HG03064 (cell line): ENCODE measurements around the gene ERMN.

Experiments used
- ATAC-seq: cut with Tn5 transposase; IDR thresholded peaks from one replicate; pipeline ENCODE4 v1.9.1; 2021; ENCODE audit warnings: low read depth; ENCODE audit not compliant: unreplicated experiment

ERMN gene

DNA sequence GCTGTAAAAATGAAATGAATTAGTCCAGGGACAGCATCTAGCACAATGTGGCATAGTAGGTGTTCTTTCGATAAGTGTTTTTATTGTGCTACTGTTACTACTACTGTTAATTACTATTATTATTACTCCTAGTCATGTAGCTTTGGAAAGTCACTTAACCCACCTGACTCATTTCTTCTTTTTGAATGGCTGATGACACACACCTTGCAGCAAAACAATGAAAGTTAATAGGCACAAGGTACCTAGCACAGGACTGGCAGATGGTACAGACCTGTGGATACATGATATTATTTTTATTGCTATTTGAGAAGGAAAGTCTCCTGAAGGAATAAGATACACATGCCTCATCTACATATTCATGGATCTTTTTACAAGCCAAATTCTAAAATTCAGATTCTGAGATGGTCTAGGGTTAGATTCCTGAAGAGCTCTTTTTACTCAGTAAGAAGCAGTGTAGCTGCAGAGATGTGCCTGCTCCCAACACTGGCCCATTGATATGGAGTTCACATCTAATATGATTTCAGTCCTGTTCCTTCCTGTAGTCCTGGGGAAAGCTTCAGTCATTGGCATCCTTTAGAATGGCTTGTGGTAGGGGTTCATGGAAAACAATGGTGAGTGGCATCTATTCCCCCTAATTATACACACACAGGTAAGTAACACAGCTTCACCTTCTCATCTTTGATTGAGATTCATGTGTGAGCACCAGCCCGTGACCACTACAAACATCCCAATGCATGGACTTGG, 7.9 kb upstream of the ERMN start:
- no peak for ATAC-seq

DNA sequence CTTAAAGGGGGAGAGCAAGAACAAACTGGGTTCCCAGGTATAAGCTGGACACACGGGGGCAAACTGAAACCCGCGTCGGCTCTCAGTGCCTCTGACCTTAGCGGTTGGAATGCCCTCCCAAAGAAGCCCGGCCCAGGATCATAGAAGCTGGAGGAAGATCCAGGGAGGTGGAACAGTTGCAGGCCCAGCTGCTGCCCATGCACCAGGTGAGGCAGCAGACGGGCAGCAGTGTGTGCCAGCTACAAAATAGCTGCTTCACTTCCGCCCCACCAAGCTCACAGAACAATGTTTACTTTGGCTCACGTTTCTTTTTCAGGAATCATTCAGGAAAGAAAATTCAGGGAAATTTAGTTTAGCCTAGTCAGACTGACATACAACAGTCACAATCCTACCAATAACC, 3.9 kb upstream of the ERMN start:
- no peak for ATAC-seq

DNA sequence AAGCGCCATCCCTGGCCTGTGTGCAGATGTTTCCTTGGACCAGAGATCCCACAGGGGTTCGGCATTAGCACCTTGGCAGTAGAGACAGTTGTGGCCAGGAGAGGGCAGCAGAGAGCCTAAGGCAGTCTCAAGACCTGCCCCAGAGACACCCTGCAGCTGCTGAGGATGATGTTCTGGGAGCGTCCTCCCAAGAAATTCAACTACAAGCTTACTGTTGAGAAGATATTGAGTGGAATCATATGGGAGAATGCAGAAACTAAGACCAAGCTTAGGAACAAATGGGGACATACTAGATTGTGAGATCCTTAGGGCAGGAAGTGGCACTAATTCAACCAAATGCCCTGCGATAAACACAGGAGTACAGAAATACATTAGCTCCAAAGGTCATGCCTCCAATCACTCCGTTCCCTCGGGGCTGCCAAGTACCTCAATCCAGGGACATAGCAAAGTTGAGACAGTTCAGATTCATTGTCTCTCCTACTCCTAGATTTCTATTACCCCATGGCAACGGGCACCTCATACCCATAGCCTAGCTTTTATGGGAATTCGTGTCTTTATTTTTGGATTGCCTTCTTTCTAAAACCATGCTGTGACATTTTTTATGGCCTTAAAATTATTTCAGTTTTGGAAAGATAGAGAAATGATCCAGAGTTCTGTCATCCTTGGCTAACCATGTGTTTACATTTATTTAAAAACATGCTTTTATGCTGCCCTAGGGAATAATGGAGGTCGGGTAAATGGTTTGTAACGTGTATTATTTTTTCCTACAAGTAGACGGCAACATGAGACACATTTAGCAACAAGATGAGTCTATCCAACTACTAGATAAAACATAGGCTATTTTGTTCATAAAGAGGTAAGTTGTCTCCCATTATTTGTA, 2.2 kb upstream of the ERMN start:
- ATAC-seq = peak; percentile 95

DNA sequence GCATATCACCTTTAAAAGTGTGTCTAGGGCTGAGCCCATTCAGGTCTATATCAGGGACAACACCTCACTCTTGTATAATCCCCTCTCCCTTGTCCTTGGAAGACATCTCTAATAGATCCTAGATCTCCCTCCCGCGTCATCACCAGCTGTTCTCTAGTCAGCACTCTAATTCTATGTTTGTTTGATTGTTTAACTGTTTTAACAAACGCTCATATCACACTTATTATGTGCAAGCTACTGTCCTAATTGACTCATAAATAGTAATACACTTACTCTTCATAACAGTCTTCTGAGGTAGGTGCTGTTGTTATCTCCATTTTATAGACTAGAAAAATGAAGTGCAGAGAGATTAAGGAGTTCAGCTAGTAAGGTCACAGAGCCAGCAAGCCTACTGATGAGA, 1.6 kb upstream of the ERMN start:
- ATAC-seq = peak; percentile 23

DNA sequence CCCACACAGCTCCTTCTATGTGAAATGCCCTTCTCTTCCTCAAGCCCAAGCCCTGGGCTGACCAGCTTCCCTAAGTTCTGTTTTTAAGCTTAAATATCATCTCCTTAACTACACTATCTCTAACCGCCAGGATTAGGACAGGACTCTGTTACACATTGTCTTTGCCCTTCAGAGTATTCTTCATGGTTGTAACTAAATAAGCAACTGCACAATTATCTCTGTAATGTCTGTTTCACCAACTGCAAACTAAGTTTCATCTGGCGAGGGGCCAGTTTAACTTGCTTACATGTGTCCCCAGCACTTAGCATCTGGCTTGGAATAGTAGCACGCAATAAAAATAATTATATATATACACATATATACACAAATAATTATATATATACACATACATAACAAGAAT, 1.1 kb upstream of the ERMN start:
- ATAC-seq = no peak

DNA sequence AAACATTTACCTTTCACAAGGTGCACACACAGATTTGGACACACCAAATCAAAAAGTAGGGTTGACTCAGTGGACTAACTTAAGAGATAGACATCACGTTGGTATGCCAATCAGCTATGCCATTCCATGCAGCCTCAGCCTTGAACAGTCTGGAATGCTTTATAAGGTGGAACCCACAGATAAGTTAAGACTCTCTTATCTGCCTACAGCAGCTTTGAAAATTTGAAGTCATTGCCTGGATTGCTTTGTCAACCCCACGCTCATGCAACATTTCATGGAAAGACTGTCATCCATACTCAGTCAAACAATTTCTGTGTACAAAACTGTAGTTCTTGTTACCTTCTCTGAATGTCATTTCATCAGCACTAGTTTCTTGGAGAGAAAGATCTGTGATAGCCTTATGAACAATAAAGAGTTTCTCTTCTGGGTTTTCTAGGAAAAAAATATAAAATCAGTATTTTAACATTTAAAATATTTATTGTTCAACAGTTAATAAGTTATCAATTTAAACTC, 1.2 kb downstream of the ERMN start:
- no peak for ATAC-seq

DNA sequence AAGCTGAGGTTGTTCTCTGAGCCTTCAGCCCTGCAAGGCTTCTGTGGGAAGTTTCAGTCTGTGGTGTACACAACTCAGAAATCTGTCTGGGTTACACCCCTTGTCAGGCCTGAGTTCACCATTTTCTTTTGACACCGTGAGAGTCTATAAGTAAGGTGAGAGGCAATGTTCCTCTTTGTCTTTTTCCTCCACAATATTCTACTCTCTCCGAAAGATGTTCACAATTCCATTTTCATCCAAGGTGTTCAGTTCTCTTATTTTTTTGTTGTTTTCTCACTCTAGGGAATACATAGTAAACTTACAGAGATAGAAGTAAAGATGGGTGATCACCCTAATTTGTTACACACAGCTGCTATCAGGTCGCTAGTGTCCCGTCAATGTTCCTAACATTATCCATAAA, 3.2 kb downstream of the ERMN start:
- no peak for ATAC-seq

DNA sequence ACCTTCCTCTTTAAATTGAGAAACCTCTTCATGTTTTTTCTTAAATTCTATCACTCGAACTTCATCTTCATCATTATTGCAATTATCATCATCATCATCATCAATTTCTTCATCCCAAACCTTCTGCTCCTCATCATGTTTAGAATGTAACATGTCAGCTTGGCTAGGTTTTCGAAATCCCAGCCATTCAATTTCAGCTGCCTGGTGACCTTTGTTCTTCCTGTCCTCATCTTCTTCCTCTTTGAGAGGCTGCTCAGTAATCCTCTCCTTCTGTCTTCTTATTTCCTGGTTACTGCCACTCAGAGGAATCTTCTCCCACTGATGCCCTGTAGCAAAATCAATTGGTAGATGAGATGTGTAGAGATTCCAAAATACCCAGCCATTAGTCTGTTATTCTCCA, 4.2 kb downstream of the ERMN start:
- ATAC-seq = no peak

DNA sequence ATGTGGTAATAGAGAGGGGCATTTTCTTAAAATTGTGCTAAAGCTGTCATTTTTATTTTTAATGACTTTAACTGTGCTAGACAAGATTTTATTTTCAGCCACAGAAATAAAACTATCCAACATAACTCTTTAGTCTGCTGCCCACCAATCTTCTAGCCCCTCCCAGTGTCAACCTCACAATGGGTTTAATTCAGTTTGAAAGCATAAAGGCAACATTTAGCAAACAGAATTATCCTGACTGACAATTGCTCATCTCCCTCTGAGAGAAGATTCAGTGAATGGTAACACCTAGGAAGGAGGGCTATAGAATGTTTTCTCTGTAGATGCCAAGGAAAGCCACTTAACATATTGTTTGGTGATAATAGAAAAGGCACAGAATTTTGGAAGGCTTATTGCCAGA, 5.2 kb downstream of the ERMN start:
- ATAC-seq = no peak

DNA sequence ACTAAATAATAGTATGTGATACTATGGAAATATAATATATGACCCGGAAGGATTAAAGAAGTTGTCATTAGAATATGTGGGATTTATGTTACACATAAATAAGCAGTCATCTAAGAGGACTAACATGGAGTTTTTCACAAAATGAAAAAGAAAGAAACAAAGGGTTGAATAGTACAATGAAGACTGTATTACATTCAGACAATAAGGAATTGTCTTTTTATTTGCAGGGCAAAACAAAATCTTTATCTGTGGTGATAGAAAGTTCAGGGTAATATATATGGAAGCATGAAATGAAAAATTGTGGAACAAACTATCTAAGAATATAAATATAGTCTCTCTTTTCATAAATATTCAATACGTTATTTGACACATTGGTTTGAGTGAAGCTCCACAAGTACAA, 5.8 kb downstream of the ERMN start:
- ATAC-seq = no peak

DNA sequence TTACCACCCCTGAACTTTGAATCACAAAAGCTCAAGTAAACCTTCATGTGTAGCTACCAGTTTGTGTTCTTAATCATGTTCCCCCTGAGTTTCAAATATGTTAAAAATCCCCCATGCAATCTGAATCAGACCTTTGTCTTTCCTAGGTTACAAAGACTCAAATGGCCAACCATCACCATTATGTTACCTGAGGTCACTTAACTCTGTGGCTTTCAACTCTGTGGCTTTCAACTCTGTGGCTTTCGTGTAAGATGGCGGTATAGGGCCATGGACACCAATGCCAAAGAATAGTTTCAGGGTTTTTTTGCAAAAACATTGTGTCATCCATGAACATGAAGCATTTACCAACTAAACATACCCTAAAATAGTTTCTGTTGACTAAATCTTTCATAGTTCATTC, 6.7 kb downstream of the ERMN start:
- ATAC-seq = no peak

DNA sequence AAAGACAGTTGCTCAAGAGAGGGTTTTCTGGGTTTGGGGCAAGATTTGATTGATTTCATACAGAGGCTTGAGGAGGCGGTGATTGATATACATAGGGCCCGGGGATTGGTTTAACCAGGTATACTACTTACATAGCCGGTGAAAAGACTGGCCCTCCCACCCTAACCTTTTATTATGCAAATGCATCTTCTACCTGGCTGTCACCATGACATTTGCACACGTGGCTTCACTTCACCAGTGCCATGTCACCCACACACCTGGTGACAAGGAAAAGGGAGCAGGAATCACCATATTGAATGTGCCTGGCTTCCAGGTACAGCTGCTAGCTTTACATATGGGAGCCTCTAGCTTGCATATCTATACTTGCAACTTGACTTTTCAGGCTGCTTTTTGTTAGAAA, 9.7 kb downstream of the ERMN start:
- no peak for ATAC-seq

DNA sequence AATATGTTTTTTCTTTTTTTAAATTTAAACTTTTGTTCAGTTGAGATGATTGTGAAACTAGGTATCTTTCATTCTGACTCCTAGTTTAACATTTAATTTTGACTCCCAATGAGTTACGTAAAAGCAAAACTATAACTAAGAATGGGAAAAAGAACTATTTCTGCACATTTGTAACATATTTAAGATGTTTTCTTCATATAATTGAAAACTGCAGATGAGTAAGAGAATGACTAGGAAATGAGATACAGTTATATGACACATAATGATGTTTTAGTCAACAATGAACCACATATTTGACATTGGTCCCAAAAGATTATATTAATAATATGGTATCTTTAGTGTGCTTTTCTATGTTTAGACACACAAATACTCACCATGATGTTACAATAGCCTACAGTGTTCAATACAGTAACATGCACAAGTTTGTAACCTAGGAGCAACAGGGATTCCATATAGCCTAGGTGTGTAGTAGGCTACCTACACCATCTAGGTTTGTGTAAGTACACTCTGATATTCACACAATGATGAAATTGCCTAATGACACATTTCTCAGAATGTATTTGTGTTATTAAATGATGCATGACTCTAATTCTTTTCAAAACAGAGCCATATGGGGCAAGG, 12.6 kb downstream of the ERMN start:
- no peak for ATAC-seq

DNA sequence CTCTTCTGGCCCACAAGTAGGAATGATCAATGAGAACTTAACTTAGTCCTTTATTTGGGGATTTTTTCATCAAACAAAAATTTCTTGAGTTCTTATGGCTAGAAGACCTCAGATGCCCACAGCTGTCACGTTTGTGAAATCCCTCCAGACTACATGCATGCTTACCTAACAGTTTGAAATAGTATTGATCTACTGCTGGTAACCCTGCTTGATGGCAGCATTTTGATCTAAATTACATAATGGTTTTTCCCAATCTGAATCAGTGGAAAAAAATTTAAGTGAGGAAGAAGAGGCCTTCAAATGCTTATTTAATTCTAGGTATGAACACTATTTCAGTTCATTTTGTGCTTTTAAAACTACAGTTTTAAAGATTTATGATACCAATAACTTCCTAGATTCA, 13.9 kb downstream of the ERMN start:
- no peak for ATAC-seq

DNA sequence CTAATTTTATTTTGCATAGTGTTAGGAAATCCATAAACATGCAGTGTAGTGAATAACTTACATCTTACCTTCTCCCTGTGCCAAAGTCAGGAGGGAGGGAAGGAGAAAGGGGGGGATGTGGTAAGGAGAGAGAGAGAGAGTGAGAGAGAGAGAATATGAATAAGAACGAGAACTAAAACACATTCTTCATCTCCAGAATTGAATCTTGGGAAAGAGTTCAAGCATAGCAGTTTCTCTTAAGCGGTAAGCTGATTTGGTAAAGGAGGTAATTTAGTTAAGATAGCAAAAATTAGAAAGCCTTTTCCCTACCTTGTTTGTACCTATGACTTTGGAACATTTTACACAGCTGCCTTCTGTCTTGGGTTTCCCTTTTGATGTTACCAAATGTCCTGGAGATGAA, 15.7 kb downstream of the ERMN start:
- no peak for ATAC-seq

DNA sequence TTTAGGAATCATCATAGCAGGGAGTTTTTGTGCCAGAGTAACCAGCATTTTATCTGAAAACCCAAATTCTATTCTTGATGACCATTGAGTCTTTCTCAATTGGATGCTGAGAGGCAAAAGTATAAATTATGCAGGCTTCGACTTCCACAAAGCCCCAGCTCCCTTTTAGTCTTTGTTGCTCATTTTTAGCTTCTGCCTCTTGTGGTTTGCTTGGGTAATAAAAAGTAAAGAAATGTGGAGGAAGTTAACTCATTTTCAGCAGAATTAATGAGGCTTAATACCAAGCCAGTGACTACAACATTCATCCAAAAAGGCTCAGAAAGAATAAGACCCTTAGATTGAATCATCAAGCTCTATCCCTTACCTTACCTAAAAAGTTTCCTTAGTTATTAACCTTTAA, 18.6 kb downstream of the ERMN start:
- ATAC-seq = no peak

DNA sequence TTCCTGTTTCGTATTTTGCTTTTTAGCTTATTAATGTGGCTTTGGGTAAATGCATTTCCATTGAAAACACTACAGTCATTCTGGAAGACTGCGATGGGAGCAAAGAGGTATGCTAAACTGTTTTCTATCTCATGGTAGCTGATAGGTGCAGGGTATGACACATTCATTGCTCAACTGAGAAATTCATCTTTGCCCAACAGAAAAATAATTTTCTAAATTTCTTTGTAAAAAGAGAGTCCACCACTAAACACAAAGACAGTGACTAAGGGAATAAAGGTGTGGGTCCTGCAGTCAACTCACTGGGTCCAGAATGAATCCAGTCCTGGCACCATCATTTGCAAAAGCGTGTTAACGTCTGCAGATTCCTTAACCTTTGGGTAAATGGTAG, 19.9 kb downstream of the ERMN start:
- ATAC-seq = no peak

DNA sequence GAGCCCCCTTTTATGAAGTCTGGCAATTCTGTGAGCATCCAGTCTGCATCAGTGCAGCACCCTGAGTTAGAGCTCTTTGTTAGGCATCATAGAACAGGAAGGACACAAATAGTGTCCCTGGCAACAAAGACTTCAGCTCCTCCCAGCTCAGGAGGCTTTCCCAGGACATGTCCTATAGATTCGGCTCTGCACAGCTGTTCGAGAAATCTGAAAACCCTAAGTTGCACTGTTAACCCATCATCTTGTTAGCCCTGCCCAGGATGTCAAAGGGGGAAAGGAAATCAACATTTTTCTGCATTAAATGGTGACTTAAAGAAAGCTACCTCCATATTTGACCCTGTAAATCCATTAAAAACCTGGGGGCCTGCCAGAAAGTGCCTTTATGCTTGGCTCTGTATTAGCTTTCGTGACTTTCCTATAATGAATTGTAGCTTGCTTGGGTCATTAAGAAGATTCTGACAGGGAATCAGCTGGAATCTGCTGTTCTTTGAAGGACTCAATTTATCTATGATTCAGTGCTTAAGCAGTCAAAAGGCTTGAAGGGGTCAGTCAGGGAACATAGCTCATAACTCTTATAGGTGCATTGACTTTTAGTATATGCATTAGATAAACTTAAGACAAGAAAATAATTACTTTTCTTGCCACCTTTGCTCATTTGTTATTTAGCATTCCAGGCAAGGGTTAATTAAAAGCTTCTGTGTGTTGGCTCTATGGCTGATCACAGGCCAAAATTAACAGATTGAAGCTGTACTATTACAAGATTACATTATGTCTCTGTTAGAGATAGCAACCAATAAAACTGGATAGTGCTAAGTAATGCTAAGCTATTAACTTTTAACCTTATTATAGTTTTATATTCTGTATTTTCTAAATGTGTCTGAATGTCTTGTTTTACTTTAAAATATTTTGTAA, 20.6 kb downstream of the ERMN start:
- no peak for ATAC-seq

DNA sequence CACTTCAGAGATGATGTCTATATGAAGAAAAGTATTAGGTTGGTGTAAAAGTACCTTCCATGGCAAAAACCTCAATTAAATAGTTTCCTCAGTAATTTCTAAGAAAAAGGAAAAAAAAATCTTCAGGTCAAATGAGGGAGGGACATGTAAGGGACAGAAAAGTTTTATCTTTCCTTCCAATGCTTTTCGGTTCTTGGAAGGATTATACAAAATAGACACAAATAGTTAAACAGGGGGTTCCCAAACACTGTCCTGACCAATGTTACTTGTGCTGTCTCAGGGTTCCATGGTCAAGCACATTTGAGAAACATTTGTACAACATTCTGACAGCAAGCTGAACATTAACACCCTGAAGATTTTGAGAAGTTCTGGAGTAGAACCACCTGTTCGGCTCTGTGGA, 22.0 kb downstream of the ERMN start:
- no peak for ATAC-seq

DNA sequence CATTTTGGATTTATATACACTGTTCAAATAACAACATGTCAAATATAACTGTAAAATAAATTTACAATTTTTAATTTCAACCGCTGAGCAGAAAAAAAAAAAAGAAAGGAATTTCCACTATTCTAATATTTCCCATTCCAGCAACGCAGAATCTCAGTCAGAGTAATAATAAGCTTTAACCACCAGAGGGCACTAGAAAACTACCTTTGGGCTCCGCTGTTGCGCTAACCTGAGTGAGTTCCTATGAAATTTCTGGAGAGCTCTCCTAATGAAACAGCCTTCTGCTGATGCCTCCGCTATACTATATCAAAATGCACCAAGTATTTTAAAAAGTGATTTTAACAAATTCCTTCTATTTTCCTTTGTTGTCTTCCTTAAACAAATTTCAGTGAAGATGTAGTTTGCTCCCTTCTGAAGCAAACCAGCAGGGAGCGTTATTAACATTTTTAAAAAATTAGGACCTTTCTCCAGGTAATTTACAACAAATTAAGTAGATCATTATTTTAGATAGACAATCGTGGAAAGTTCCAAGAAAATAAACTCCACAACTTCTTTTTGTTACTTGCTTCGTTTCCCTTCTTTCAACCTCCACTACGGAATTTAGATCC, 23.0 kb downstream of the ERMN start:
- ATAC-seq = no peak
